ENCODE measurements around the gene ZYG11A.

The ZYG11A gene

GRCh38 chr1:52911541-52911940, 69.0 kb downstream of the ZYG11A start:
- H3K4me3 ChIP-seq (ENCODE audit: low read length), result no peak overlapping the region
- peaks cover 5% of the 10 kb centered on the region; the same call in 1 of the 2 replicates for H3K4me1 ChIP-seq (ENCODE audit: insufficient read depth, low read length)
- H3K27ac ChIP-seq (ENCODE audit: low read length), result no peak overlapping the region
- no peaks in the 10 kb centered on the region for H3K9me3 ChIP-seq (ENCODE audit: insufficient read depth, low read depth, low read length)
- no peak overlapping the region for H3K9ac ChIP-seq (ENCODE audit: low read depth, low read length)
- H3K36me3 ChIP-seq (ENCODE audit: insufficient read depth, low read depth, low read length), result no peaks in the 10 kb centered on the region
- no peaks in the 10 kb centered on the region for H3K27me3 ChIP-seq (ENCODE audit: insufficient read depth, low read length)

GRCh38 chr1:52913014-52913413, 70.5 kb downstream of the ZYG11A start:
- no peak overlapping the region for H3K4me3 ChIP-seq (ENCODE audit: low read length)
- no peaks in the 10 kb centered on the region for H3K36me3 ChIP-seq (ENCODE audit: insufficient read depth, low read depth, low read length)
- no peak overlapping the region for H3K27ac ChIP-seq (ENCODE audit: low read length)
- peaks cover 5% of the 10 kb centered on the region; the same call in 1 of the 2 replicates for H3K4me1 ChIP-seq (ENCODE audit: insufficient read depth, low read length)
- no peaks in the 10 kb centered on the region for H3K27me3 ChIP-seq (ENCODE audit: insufficient read depth, low read length)
- no peak overlapping the region for H3K9ac ChIP-seq (ENCODE audit: low read depth, low read length)
- no peaks in the 10 kb centered on the region for H3K9me3 ChIP-seq (ENCODE audit: insufficient read depth, low read depth, low read length)

GRCh38 chr1:52913537-52913936, 71.0 kb downstream of the ZYG11A start:
- Histone ChIP-seq H3K4me3 (ENCODE audit: low read length) (no peak overlapping the region), H3K9ac (ENCODE audit: low read depth, low read length) (no peak overlapping the region), H3K36me3 (ENCODE audit: insufficient read depth, low read depth, low read length) (no peaks in the 10 kb centered on the region), H3K27me3 (ENCODE audit: insufficient read depth, low read length) (no peaks in the 10 kb centered on the region), H3K4me1 (ENCODE audit: insufficient read depth, low read length) (peaks cover 5% of the 10 kb centered on the region; the same call in 1 of the 2 replicates), H3K27ac (ENCODE audit: low read length) (no peak overlapping the region), H3K9me3 (ENCODE audit: insufficient read depth, low read depth, low read length) (no peaks in the 10 kb centered on the region)

GRCh38 chr1:52914463-52914862, 71.9 kb downstream of the ZYG11A start:
- no peak overlapping the region for H3K9ac ChIP-seq (ENCODE audit: low read depth, low read length)
- H3K4me1 ChIP-seq (ENCODE audit: insufficient read depth, low read length), result peaks cover 5% of the 10 kb centered on the region; the same call in 1 of the 2 replicates
- peaks cover 2% of the 10 kb centered on the region; the same call in 1 of the 2 replicates for H3K9me3 ChIP-seq (ENCODE audit: insufficient read depth, low read depth, low read length)
- no peaks in the 10 kb centered on the region for H3K36me3 ChIP-seq (ENCODE audit: insufficient read depth, low read depth, low read length)
- H3K27ac ChIP-seq (ENCODE audit: low read length), result no peak overlapping the region
- peaks cover 2% of the 10 kb centered on the region for H3K27me3 ChIP-seq (ENCODE audit: insufficient read depth, low read length)
- no peak overlapping the region for H3K4me3 ChIP-seq (ENCODE audit: low read length)

GRCh38 chr1:52915211-52915854, 72.8 kb downstream of the ZYG11A start:
- H3K4me1 ChIP-seq (ENCODE audit: insufficient read depth, low read length), result peaks cover 5% of the 10 kb centered on the region; the same call in 1 of the 2 replicates
- no peak overlapping the region for H3K27ac ChIP-seq (ENCODE audit: low read length)

GRCh38 chr1:52915855-52916220, 73.3 kb downstream of the ZYG11A start:
- Histone ChIP-seq H3K9me3 (ENCODE audit: insufficient read depth, low read depth, low read length) (peaks cover 2% of the 10 kb centered on the region; the same call in 1 of the 2 replicates), H3K27me3 (ENCODE audit: insufficient read depth, low read length) (peaks cover 15% of the 10 kb centered on the region), H3K9ac (ENCODE audit: low read depth, low read length) (no peak overlapping the region), H3K27ac (ENCODE audit: low read length) (no peak overlapping the region), H3K4me1 (ENCODE audit: insufficient read depth, low read length) (peaks cover 5% of the 10 kb centered on the region; the same call in 1 of the 2 replicates), H3K4me3 (ENCODE audit: low read length) (no peak overlapping the region), H3K36me3 (ENCODE audit: insufficient read depth, low read depth, low read length) (no peaks in the 10 kb centered on the region)

More at GRCh38 chr1:52915211-52915854, 72.8 kb downstream of the ZYG11A start:
- no peak overlapping the region for H3K4me3 ChIP-seq (ENCODE audit: low read length)
- peaks cover 10% of the 10 kb centered on the region for H3K27me3 ChIP-seq (ENCODE audit: insufficient read depth, low read length)
- H3K36me3 ChIP-seq (ENCODE audit: insufficient read depth, low read depth, low read length), result no peaks in the 10 kb centered on the region
- H3K9ac ChIP-seq (ENCODE audit: low read depth, low read length), result no peak overlapping the region
- H3K9me3 ChIP-seq (ENCODE audit: insufficient read depth, low read depth, low read length), result peaks cover 2% of the 10 kb centered on the region; the same call in 1 of the 2 replicates

- Histone ChIP-seq H3K4me1 (ENCODE audit: insufficient read depth, low read length) (peaks cover 5% of the 10 kb centered on the region; the same call in 1 of the 2 replicates), H3K27ac (ENCODE audit: low read length) (no peak overlapping the region), H3K36me3 (ENCODE audit: insufficient read depth, low read depth, low read length) (no peaks in the 10 kb centered on the region), H3K9ac (ENCODE audit: low read depth, low read length) (no peak overlapping the region), H3K27me3 (ENCODE audit: insufficient read depth, low read length) (peaks cover 21% of the 10 kb centered on the region), H3K9me3 (ENCODE audit: insufficient read depth, low read depth, low read length) (peaks cover 2% of the 10 kb centered on the region; the same call in 1 of the 2 replicates), H3K4me3 (ENCODE audit: low read length) (no peak overlapping the region)
Observed at GRCh38 chr1:52916241-52916975, 73.8 kb downstream of the ZYG11A start.

- peaks cover 5% of the 10 kb centered on the region; the same call in 1 of the 2 replicates for H3K4me1 ChIP-seq (ENCODE audit: insufficient read depth, low read length)
- no peak overlapping the region for H3K27ac ChIP-seq (ENCODE audit: low read length)
- H3K9me3 ChIP-seq (ENCODE audit: insufficient read depth, low read depth, low read length), result peaks cover 2% of the 10 kb centered on the region; the same call in 1 of the 2 replicates
- H3K4me3 ChIP-seq (ENCODE audit: low read length), result no peak overlapping the region
- H3K9ac ChIP-seq (ENCODE audit: low read depth, low read length), result no peak overlapping the region
- H3K36me3 ChIP-seq (ENCODE audit: insufficient read depth, low read depth, low read length), result no peaks in the 10 kb centered on the region
- peaks cover 28% of the 10 kb centered on the region for H3K27me3 ChIP-seq (ENCODE audit: insufficient read depth, low read length)
Observed at GRCh38 chr1:52917156-52917555, 74.6 kb downstream of the ZYG11A start.

GRCh38 chr1:52917581-52917980, 75.0 kb downstream of the ZYG11A start:
- Histone ChIP-seq H3K36me3 (ENCODE audit: insufficient read depth, low read depth, low read length) (no peaks in the 10 kb centered on the region), H3K27ac (ENCODE audit: low read length) (no peak overlapping the region), H3K4me1 (ENCODE audit: insufficient read depth, low read length) (peaks cover 5% of the 10 kb centered on the region; the same call in 1 of the 2 replicates)

GRCh38 chr1:52918201-52918600, 75.6 kb downstream of the ZYG11A start:
- H3K9ac ChIP-seq (ENCODE audit: low read depth, low read length), result no peak overlapping the region
- H3K36me3 ChIP-seq (ENCODE audit: insufficient read depth, low read depth, low read length), result no peaks in the 10 kb centered on the region
- H3K4me3 ChIP-seq (ENCODE audit: low read length), result no peak overlapping the region
- H3K27me3 ChIP-seq (ENCODE audit: insufficient read depth, low read length), result peaks cover 39% of the 10 kb centered on the region
- H3K4me1 ChIP-seq (ENCODE audit: insufficient read depth, low read length), result peaks cover 2% of the 10 kb centered on the region; the same call in 1 of the 2 replicates
- no peak overlapping the region for H3K27ac ChIP-seq (ENCODE audit: low read length)
- H3K9me3 ChIP-seq (ENCODE audit: insufficient read depth, low read depth, low read length), result peaks cover 2% of the 10 kb centered on the region; the same call in 1 of the 2 replicates

More at GRCh38 chr1:52917581-52917980, 75.0 kb downstream of the ZYG11A start:
- no peak overlapping the region for H3K4me3 ChIP-seq (ENCODE audit: low read length)
- H3K9ac ChIP-seq (ENCODE audit: low read depth, low read length), result no peak overlapping the region
- peaks cover 33% of the 10 kb centered on the region for H3K27me3 ChIP-seq (ENCODE audit: insufficient read depth, low read length)
- peaks cover 2% of the 10 kb centered on the region; the same call in 1 of the 2 replicates for H3K9me3 ChIP-seq (ENCODE audit: insufficient read depth, low read depth, low read length)

- Histone ChIP-seq H3K27me3 (ENCODE audit: insufficient read depth, low read length) (peaks cover 40% of the 10 kb centered on the region), H3K9ac (ENCODE audit: low read depth, low read length) (no peak overlapping the region), H3K4me3 (ENCODE audit: low read length) (no peak overlapping the region), H3K36me3 (ENCODE audit: insufficient read depth, low read depth, low read length) (no peaks in the 10 kb centered on the region), H3K27ac (ENCODE audit: low read length) (no peak overlapping the region), H3K4me1 (ENCODE audit: insufficient read depth, low read length) (no peaks in the 10 kb centered on the region), H3K9me3 (ENCODE audit: insufficient read depth, low read depth, low read length) (peaks cover 2% of the 10 kb centered on the region; the same call in 1 of the 2 replicates)
Observed at GRCh38 chr1:52919051-52919722, 76.6 kb downstream of the ZYG11A start.
